B cell (primary cell): ENCODE data around the gene CD38. TPM values are rescaled to one million over a fixed set of nuclear protein-coding genes. Genes with fewer than 3 reads are reported as not detected.

Source experiments
- ATAC-seq: fragments of 200-7000 bp; cut with Tn5 transposase; one replicate; pipeline ENCODE4 v1.10.0; 2021; ENCODE audit warnings: low read depth, mild to moderate bottlenecking, moderate number of reproducible peaks, moderate library complexity
- CTCF ChIA-PET: fragments of 350-600 bp; sonication (Branson Sonifier 250); formaldehyde crosslinking; loops from one replicate; lab custom pipeline; 2021; ENCODE audit warnings: antibody characterized with exemption, inconsistent platforms; lab: Charles Lee
- POLR2A ChIA-PET: fragments of 350-600 bp; sonication (Branson Sonifier 250); formaldehyde crosslinking; loops from one replicate; lab custom pipeline; 2021; ENCODE audit warnings: antibody characterized with exemption; lab: Charles Lee
- DNase-seq: peaks from one replicate; pipeline ENCODE4 v3.0.0; 2013
- H2AFZ ChIP-seq: 2 replicates; pipeline ENCODE4 v1.6.1; 2012; ENCODE audit warnings: mild to moderate bottlenecking, low read depth, low read length; ENCODE audit not compliant: insufficient read depth, poor library complexity, severe bottlenecking
- H3K27ac ChIP-seq, 2 donors: 1 replicate in 1 of 2; 2 replicates in 1 of 2; pipeline ENCODE4 v1.5.1; 2012 to 2013; ENCODE audit warnings: low read length in 2 of 2, mild to moderate bottlenecking in 2 of 2, moderate library complexity in 1 of 2
- H3K27me3 ChIP-seq, 4 experiments: fragments of 200-600 bp in 1 of 4; sonication (generic) in 1 of 4; replicated peaks in 1 of 4; 1 replicate in 2 of 4; 2 replicates in 2 of 4; pipeline versions ENCODE4 v1.6.1 to v1.7.0; 2013 to 2016; ENCODE audit warnings: low read length in 3 of 4, mild to moderate bottlenecking in 2 of 4, mixed read lengths in 1 of 4, moderate library complexity in 1 of 4; ENCODE audit not compliant: insufficient read depth in 4 of 4, control insufficient read depth in 3 of 4; ENCODE audit errors: control extremely low read depth in 1 of 4
- H3K36me3 ChIP-seq, 2 experiments: replicated peaks in 1 of 2; 1 replicate in 1 of 2; 2 replicates in 1 of 2; pipeline versions ENCODE4 v1.6.1 to v1.7.1; 2013; ENCODE audit warnings: low read length in 1 of 2; ENCODE audit not compliant: insufficient read depth in 2 of 2, control insufficient read depth in 1 of 2; ENCODE audit errors: control extremely low read depth in 1 of 2, extremely low read depth in 1 of 2
- H3K4me1 ChIP-seq, 2 donors: fragments of 200-600 bp in 1 of 2; sonication (generic) in 1 of 2; 1 replicate in 1 of 2; 2 replicates in 1 of 2; pipeline versions ENCODE4 v1.5.1 to v1.6.1; 2013 to 2017; ENCODE audit warnings: low read length in 2 of 2; ENCODE audit not compliant: control insufficient read depth in 2 of 2, insufficient read depth in 2 of 2
- H3K4me2 ChIP-seq: replicated peaks from 2 replicates; pipeline ENCODE3; 2012; ENCODE audit warnings: mild to moderate bottlenecking, low read depth, low read length; ENCODE audit not compliant: poor library complexity, severe bottlenecking
- H3K4me3 ChIP-seq, 5 experiments: fragments of 200-600 bp in 1 of 5; sonication (generic) in 1 of 5; 1 replicate in 3 of 5; 2 replicates in 2 of 5; pipeline versions ENCODE4 v1.5.1 to v1.7.0; 2011 to 2016; ENCODE audit warnings: low read length in 4 of 5, mild to moderate bottlenecking in 4 of 5, low read depth in 2 of 5, control low read depth in 1 of 5, moderate library complexity in 1 of 5; ENCODE audit not compliant: insufficient read depth in 1 of 5; ENCODE audit errors: control extremely low read depth in 1 of 5, extremely low read depth in 1 of 5
- H3K79me2 ChIP-seq: fragments of 200-600 bp; sonication (generic); one replicate; pipeline ENCODE4 v1.6.0; 2016; ENCODE audit warnings: low read length; ENCODE audit not compliant: control insufficient read depth, insufficient read depth
- H3K9ac ChIP-seq: fragments of 200-600 bp; sonication (generic); 2 replicates; pipeline ENCODE4 v1.6.1; 2017; ENCODE audit warnings: mild to moderate bottlenecking, low read length, moderate library complexity
- H3K9me3 ChIP-seq, 3 donors: one replicate each; pipeline versions ENCODE4 v1.6.1 to v1.7.1; 2013; ENCODE audit warnings: low read length in 2 of 3; ENCODE audit not compliant: control insufficient read depth in 2 of 3, insufficient read depth in 1 of 3; ENCODE audit errors: control extremely low read depth in 1 of 3
- H4K20me1 ChIP-seq: 2 replicates; pipeline ENCODE4 v1.6.0; 2012; ENCODE audit warnings: mild to moderate bottlenecking, low read length; ENCODE audit not compliant: insufficient read depth, control insufficient read depth, poor library complexity, severe bottlenecking
- H3K27ac Mint-ChIP-seq: one replicate; pipeline ENCODE4 v1.8.0; 2021; ENCODE audit warnings: mixed read lengths
- H3K27me3 Mint-ChIP-seq: one replicate; pipeline ENCODE4 v1.8.0; 2021; ENCODE audit warnings: mixed read lengths
- H3K4me1 Mint-ChIP-seq: one replicate; pipeline ENCODE4 v1.8.0; 2021; ENCODE audit warnings: mixed read lengths
- H3K4me3 Mint-ChIP-seq: one replicate; pipeline ENCODE4 v1.8.0; 2021; ENCODE audit warnings: mixed read lengths
- H3K9me3 Mint-ChIP-seq: one replicate; pipeline ENCODE4 v1.8.0; 2022; ENCODE audit warnings: mixed read lengths; ENCODE audit not compliant: insufficient read depth
- EZH2 ChIP-seq: IDR thresholded peaks from 2 replicates; pipeline ENCODE4 v1.6.1; 2012; ENCODE audit warnings: borderline replicate concordance, low read depth, mild to moderate bottlenecking, moderate library complexity, low read length; ENCODE audit not compliant: insufficient read depth, poor library complexity, severe bottlenecking
- WGBS: methylation state at CpG from one replicate; pipeline ENCODE4 v1.1.5; 2013; ENCODE audit warnings: missing lambda C conversion rate; ENCODE audit not compliant: insufficient coverage; 5-methylcytosine and 5-hydroxymethylcytosine counted together
- intact Hi-C: fragments of 100-400 bp; cut with micrococcal nuclease; formaldehyde crosslinking; loops from one replicate; pipeline ENCODE4 v1.10.0; 2022
- polyA minus RNA-seq: library from RNA; depleted of rRNA, polyadenylated mRNA; stranded (reverse); fragments of >200 nt; gene quantifications from 2 replicates; pipeline ENCODE4 v1.2.3, GENCODE V29; 2012
- polyA plus RNA-seq: library from polyadenylated mRNA; depleted of rRNA; stranded (reverse); fragments of >200 nt; gene quantifications from 2 replicates; pipeline ENCODE4 v1.2.3, GENCODE V29; 2012
- total RNA-seq, 2 donors: library from RNA; stranded (reverse); fragments of 120-200 nt in 1 of 2; gene quantifications; 1 replicate in 1 of 2; 2 replicates in 1 of 2; pipeline versions ENCODE4 v1.2.3 to v1.2.4, GENCODE V29; 2013 to 2022
- TF ChIP-seq, protein P1 (sequence below): fragments of 200-600 bp; IDR thresholded peaks from one replicate; pipeline ENCODE4 v1.8.0; 2022; ENCODE audit warnings: antibody characterized with exemption, mild to moderate bottlenecking

The CD38 gene
- total RNA-seq (7.8 and 10.1 TPM in 2 replicates), polyA plus RNA-seq (12.9 and 22.2 TPM in 2 replicates), polyA minus RNA-seq (14.7 and 29.2 TPM in 2 replicates)
- total RNA-seq (2013), result 20.8 TPM

- WGBS, result under 1% methylated on average over 68 of the region's 76 CpGs
- DNase-seq (peak; percentile 67), ATAC-seq (peak; percentile 68)
- Histone ChIP-seq H3K27me3 (no peaks in the 10 kb centered on the region), H3K4me1 (peaks cover 51 to 53% of the 10 kb centered on the region in 2 donors), H3K79me2 (peaks cover 29% of the 10 kb centered on the region), H3K27ac (peak within 1 kb of the TSS; percentile 13 to 44), H3K9me3 (no peaks in the 10 kb centered on the region), H2AFZ (peak within 1 kb of the TSS; percentile 79), H3K4me3 (peak within 1 kb of the TSS; percentile 55 to 76 (median 73)), H3K4me2 (peak within 1 kb of the TSS; percentile 82), H4K20me1 (no peaks in the 10 kb centered on the region), H3K36me3 (no peaks in the 10 kb centered on the region), H3K9ac (peak within 1 kb of the TSS; percentile 73)
- Mint-ChIP-seq H3K27ac (peak within 1 kb of the TSS; percentile 28), H3K27me3 (peaks cover 5% of the 10 kb centered on the region), H3K4me3 (peak within 1 kb of the TSS; percentile 88), H3K4me1 (peaks cover 56% of the 10 kb centered on the region), H3K9me3 (no peaks in the 10 kb centered on the region)
- POLR2A ChIA-PET, result no interaction called here
- CTCF ChIA-PET, result interaction anchor here (0.8 kb wide), 1 partner anchor 27 kb away, joined by 4 read pairs; no protein-coding TSS in a partner anchor
- intact Hi-C loops, result loop anchor here (10.0 kb wide), 1 partner anchor 124 kb away; the partner anchor contains the start of gene FBXL5
- TF ChIP-seq EZH2, result no peak
- TF ChIP-seq, protein P1, sequence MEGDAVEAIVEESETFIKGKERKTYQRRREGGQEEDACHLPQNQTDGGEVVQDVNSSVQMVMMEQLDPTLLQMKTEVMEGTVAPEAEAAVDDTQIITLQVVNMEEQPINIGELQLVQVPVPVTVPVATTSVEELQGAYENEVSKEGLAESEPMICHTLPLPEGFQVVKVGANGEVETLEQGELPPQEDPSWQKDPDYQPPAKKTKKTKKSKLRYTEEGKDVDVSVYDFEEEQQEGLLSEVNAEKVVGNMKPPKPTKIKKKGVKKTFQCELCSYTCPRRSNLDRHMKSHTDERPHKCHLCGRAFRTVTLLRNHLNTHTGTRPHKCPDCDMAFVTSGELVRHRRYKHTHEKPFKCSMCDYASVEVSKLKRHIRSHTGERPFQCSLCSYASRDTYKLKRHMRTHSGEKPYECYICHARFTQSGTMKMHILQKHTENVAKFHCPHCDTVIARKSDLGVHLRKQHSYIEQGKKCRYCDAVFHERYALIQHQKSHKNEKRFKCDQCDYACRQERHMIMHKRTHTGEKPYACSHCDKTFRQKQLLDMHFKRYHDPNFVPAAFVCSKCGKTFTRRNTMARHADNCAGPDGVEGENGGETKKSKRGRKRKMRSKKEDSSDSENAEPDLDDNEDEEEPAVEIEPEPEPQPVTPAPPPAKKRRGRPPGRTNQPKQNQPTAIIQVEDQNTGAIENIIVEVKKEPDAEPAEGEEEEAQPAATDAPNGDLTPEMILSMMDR, result no peak
These were observed at the start of gene CD38 for GRCh38 chr4:15778289-15779241. TSS of gene CD38 (plus strand) at chr4:15778328. CDS start at chr4:15778415, 87 bp downstream.
